SU-DHL-6 (cell line): ENCODE data around the gene MIA2.

Experiments used
- EZH2phosphoT487 ChIP-seq: fragments of 200-600 bp; sonication (generic), shearing (Covaris generic); conservative IDR thresholded peaks from 2 replicates; pipeline ENCODE4 v1.6.1; 2018; ENCODE audit warnings: mild to moderate bottlenecking, antibody characterized with exemption, low read length, moderate library complexity, mixed read lengths
- TF ChIP-seq, protein P1 (sequence below): fragments of 200-600 bp; sonication (generic); IDR thresholded peaks from one replicate; pipeline ENCODE4 v1.5.1; 2017; ENCODE audit warnings: antibody characterized with exemption, mild to moderate bottlenecking, low read length, moderate library complexity; ENCODE audit not compliant: insufficient read depth, poor library complexity, severe bottlenecking

DNA sequence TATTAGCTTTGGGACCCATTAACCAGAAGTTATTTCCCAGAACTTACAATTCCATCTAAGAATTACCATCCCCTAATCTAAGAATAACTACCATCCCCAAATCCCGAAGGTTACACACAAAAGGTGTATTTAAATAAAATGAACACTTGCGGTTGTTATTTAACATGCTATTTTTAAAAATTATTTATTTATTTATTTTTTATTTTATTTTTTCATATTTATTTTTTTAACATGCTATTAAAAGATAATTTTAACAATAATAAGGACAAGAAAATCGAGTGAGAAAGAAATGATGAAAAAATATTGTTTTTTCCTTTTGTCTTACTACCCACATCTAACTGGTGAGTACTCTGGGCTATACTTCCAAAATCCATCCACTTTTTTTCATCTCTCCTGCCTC lies 192.2 kb downstream of the MIA2 start:
- TF ChIP-seq, protein P1, sequence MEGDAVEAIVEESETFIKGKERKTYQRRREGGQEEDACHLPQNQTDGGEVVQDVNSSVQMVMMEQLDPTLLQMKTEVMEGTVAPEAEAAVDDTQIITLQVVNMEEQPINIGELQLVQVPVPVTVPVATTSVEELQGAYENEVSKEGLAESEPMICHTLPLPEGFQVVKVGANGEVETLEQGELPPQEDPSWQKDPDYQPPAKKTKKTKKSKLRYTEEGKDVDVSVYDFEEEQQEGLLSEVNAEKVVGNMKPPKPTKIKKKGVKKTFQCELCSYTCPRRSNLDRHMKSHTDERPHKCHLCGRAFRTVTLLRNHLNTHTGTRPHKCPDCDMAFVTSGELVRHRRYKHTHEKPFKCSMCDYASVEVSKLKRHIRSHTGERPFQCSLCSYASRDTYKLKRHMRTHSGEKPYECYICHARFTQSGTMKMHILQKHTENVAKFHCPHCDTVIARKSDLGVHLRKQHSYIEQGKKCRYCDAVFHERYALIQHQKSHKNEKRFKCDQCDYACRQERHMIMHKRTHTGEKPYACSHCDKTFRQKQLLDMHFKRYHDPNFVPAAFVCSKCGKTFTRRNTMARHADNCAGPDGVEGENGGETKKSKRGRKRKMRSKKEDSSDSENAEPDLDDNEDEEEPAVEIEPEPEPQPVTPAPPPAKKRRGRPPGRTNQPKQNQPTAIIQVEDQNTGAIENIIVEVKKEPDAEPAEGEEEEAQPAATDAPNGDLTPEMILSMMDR: no peak
- no peak for TF ChIP-seq EZH2phosphoT487
